ENCODE results near the gene IFI6.
A peak's percentile ranks its signal among the peaks of the same experiment; 100 is the strongest.
"Not testable (repeated sequence)": the region's sequence is repeated elsewhere in the genome, so short reads cannot be mapped to it uniquely, and the experiment has no call there.

Gene IFI6

GRCh38 chr1:27671964-27672749 is at the start of gene IFI6:
Gene IFI6 (minus strand): TSS chr1:27672192. CDS start chr1:27669314, 2,878 bp downstream.
- DNase-seq (ENCODE audit: low spot score): peak; percentile 76

GRCh38 chr1:27719286-27720251 is 47.6 kb upstream of the IFI6 start:
- no peak for DNase-seq (ENCODE audit: low spot score)

- DNase-seq (ENCODE audit: low spot score): no peak
Observed at GRCh38 chr1:27716262-27716895, 44.4 kb upstream of the IFI6 start.

GRCh38 chr1:27713869-27714513 is 42.0 kb upstream of the IFI6 start:
- DNase-seq (ENCODE audit: low spot score): no peak

GRCh38 chr1:27713139-27713725 is 41.2 kb upstream of the IFI6 start:
- DNase-seq (ENCODE audit: low spot score): no peak

- DNase-seq (ENCODE audit: low spot score): no peak
Observed at GRCh38 chr1:27710574-27710973, 38.6 kb upstream of the IFI6 start.

- no peak for DNase-seq (ENCODE audit: low spot score)
Observed at GRCh38 chr1:27705545-27705944, 33.6 kb upstream of the IFI6 start.

GRCh38 chr1:27704958-27705357 is 33.0 kb upstream of the IFI6 start:
- DNase-seq (ENCODE audit: low spot score): no peak

GRCh38 chr1:27696835-27697234 is 24.8 kb upstream of the IFI6 start:
- DNase-seq (ENCODE audit: low spot score): not testable (repeated sequence)

- DNase-seq (ENCODE audit: low spot score): no peak
Observed at GRCh38 chr1:27690183-27690582, 18.2 kb upstream of the IFI6 start.

- DNase-seq (ENCODE audit: low spot score): no peak
Observed at GRCh38 chr1:27689423-27690173, 17.6 kb upstream of the IFI6 start.

- no peak for DNase-seq (ENCODE audit: low spot score)
Observed at GRCh38 chr1:27687906-27688305, 15.9 kb upstream of the IFI6 start.

- DNase-seq (ENCODE audit: low spot score): peak; percentile 57
Observed at GRCh38 chr1:27686223-27686990, 14.4 kb upstream of the IFI6 start.

GRCh38 chr1:27684176-27684575 is 12.2 kb upstream of the IFI6 start:
- DNase-seq (ENCODE audit: low spot score): no peak

- DNase-seq (ENCODE audit: low spot score): no peak
Observed at GRCh38 chr1:27682351-27682944, 10.5 kb upstream of the IFI6 start.

GRCh38 chr1:27681580-27681979 is 9.6 kb upstream of the IFI6 start:
- not testable (repeated sequence) for DNase-seq (ENCODE audit: low spot score)

- not testable (repeated sequence) for DNase-seq (ENCODE audit: low spot score)
Observed at GRCh38 chr1:27680225-27680791, 8.3 kb upstream of the IFI6 start.

- no peak for DNase-seq (ENCODE audit: low spot score)
Observed at GRCh38 chr1:27678747-27679146, 6.8 kb upstream of the IFI6 start.

GRCh38 chr1:27676410-27676809 is 4.4 kb upstream of the IFI6 start:
- no peak for DNase-seq (ENCODE audit: low spot score)
